Activated CD4-positive, alpha-beta T cell treated with anti-CD3 and anti-CD28 coated beads, Interleukin-2, amount 50 U/mL, for 4 hours (primary cell): ENCODE measurements around the gene BPHL.
"Not testable (repeated sequence)": the region's sequence is repeated elsewhere in the genome, so short reads cannot be mapped to it uniquely, and the experiment has no call there.

ENCODE experiments used
- DNase-seq, 2 experiments: peaks; one replicate each; pipeline ENCODE4 v3.0.0-alpha.2; 2020

BPHL gene

GRCh38 chr6:3118353-3119039 is at the start of gene BPHL:
TSS of gene BPHL (plus strand) at chr6:3118711. CDS start at chr6:3118741, 30 bp downstream.
- DNase-seq = peak; percentile 99

GRCh38 chr6:3071568-3071967 is 46.9 kb upstream of the BPHL start:
- DNase-seq = no peak

- no peak for DNase-seq
These were observed 45.7 kb upstream of the BPHL start for GRCh38 chr6:3072798-3073197.

GRCh38 chr6:3073382-3073781 is 45.1 kb upstream of the BPHL start:
- no peak for DNase-seq

- DNase-seq = no peak
These were observed 42.8 kb upstream of the BPHL start for GRCh38 chr6:3075772-3076113.

GRCh38 chr6:3076320-3076719 is 42.2 kb upstream of the BPHL start:
- no peak for DNase-seq

GRCh38 chr6:3077430-3077829 is 41.1 kb upstream of the BPHL start:
- no peak for DNase-seq

GRCh38 chr6:3078952-3079351 is 39.6 kb upstream of the BPHL start:
- not testable (repeated sequence) for DNase-seq

GRCh38 chr6:3079682-3080081 is 38.8 kb upstream of the BPHL start:
- no peak for DNase-seq

- DNase-seq = no peak
These were observed 36.6 kb upstream of the BPHL start for GRCh38 chr6:3081960-3082359.

- DNase-seq = no peak
These were observed 33.4 kb upstream of the BPHL start for GRCh38 chr6:3085074-3085473.

- DNase-seq = no peak
These were observed 32.1 kb upstream of the BPHL start for GRCh38 chr6:3086282-3086946.

- DNase-seq = no peak
These were observed 30.1 kb upstream of the BPHL start for GRCh38 chr6:3088446-3088845.

GRCh38 chr6:3088968-3089367 is 29.5 kb upstream of the BPHL start:
- no peak for DNase-seq

GRCh38 chr6:3090013-3090412 is 28.5 kb upstream of the BPHL start:
- no peak for DNase-seq

- no peak for DNase-seq
These were observed 23.7 kb upstream of the BPHL start for GRCh38 chr6:3094815-3095214.

GRCh38 chr6:3102875-3103274 is 15.6 kb upstream of the BPHL start:
- no peak for DNase-seq

- no peak for DNase-seq
These were observed 9.6 kb upstream of the BPHL start for GRCh38 chr6:3108746-3109414.

- DNase-seq = no peak
These were observed 8.8 kb upstream of the BPHL start for GRCh38 chr6:3109761-3110160.

GRCh38 chr6:3114377-3114776 is 4.1 kb upstream of the BPHL start:
- no peak for DNase-seq

GRCh38 chr6:3117912-3118352 is 579 bp upstream of the BPHL start:
- DNase-seq = no peak

GRCh38 chr6:3119040-3119723 is 671 bp downstream of the BPHL start:
- no peak for DNase-seq

GRCh38 chr6:3120765-3121089 is 2.2 kb downstream of the BPHL start:
- DNase-seq = no peak

- DNase-seq = no peak
These were observed 4.3 kb downstream of the BPHL start for GRCh38 chr6:3122823-3123182.
